AML-193 (cell line): ENCODE results near the gene LIX1L.

Experiments
- DNase-seq, 2 experiments: peaks; one replicate each; lab custom pipeline; 2025; lab: John Stamatoyannopoulos, UW

The LIX1L gene

DNA sequence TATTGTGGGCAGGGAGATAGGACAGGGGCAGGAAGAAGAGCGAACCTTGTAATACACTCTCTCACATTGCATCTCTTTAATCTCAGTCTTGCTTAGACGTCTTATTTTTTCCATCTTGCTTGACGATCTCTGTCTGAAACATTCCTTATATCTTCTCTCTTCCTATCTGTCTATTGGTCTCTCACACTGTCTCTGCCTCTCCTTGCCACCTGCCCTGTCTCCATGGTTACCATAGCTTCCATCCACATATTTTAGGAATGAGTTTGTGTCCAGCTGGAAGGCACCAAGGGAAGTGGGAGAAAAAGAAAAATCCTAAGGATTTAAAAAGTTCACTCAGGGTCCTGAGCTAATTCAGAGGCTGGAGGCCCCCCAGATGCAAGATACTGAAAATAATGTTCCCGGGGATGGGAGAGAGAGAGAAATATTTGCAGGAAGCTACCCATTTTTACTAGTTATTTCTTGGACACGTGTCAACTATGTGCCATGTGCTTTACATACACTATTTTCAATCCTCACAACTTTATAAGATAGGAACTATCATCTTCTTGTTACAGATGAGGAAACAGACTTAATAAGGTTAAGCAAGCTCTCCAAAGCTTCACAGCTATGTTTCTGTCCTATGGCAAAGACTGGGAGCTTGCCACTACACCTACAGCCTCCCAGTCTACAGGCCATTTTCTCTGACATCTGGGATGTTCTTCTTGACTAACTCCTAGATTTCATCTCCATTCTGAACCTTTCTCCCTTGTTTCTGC, 5.6 kb upstream of the LIX1L start:
- no peak for DNase-seq

- DNase-seq, result no peak
Observed at GRCh38 chr1:145962157-145963102, 4.6 kb upstream of the LIX1L start.

DNA sequence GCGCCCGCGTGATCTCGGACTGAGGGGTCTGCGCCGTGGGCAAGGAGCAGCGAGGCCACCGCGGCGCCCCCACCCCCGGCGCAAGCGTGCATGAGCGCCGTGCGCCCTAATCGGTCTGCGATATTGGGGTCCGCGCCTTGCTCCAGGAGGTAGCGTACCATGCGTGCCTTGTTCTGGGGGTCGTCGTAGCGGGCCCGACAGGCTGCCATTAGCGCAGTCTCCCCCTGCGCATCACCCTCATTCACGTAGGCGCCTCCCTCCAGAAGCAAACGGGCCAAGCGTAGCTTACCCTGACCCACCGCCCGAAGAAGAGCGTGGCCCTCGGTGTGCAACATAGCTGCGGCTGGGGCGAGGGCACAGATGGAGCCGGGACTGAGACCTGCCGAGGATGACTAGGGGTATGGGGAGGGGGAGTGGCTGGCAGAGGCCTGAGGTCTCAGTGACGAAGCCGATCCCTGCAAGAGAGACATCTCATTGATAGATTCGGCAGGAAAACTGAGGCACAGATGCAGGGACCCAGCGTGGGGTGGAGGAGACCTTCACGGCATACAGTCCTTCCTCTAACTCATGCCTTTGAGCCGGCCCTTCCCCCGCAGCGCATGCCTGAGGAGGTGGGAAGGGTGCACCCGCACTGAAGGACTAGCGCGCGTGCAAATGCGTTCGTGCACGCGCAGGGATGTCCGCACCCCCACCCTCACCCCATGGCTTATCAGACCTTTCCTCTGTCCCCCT, 3.8 kb upstream of the LIX1L start:
- no peak for DNase-seq

GRCh38 chr1:145961109-145961424, 3.2 kb upstream of the LIX1L start:
- DNase-seq, result no peak

GRCh38 chr1:145960468-145961108, 2.8 kb upstream of the LIX1L start:
- DNase-seq, result peak; percentile 30 to 32

- DNase-seq, result no peak
Observed at GRCh38 chr1:145959957-145960467, 2.2 kb upstream of the LIX1L start.

GRCh38 chr1:145959333-145959732, 1.5 kb upstream of the LIX1L start:
- DNase-seq, result no peak

DNA sequence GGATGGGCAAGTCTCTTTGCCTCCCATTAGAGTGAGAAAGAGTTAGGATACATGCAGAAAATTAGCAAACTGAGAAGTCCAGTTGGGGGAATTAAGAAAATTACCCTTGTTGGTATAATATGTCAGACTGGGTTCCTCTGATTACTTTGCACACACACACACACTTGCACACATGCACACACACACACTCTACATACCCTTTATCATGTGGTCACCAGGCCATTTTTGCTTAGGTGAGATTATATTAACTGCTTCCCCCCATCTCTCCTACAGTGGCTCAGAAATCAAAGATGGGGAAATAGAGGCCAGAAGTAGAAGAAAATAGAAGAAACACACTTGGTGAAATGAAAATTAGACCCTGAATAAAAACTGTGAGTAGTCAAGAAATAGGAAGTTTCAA, 917 bp upstream of the LIX1L start:
- DNase-seq, result no peak

- DNase-seq, result no peak
Observed at GRCh38 chr1:145956781-145957442, 905 bp downstream of the LIX1L start.

GRCh38 chr1:145956361-145956760, 1.5 kb downstream of the LIX1L start:
- DNase-seq, result no peak

- DNase-seq, result no peak
Observed at GRCh38 chr1:145955436-145955835, 2.4 kb downstream of the LIX1L start.

DNA sequence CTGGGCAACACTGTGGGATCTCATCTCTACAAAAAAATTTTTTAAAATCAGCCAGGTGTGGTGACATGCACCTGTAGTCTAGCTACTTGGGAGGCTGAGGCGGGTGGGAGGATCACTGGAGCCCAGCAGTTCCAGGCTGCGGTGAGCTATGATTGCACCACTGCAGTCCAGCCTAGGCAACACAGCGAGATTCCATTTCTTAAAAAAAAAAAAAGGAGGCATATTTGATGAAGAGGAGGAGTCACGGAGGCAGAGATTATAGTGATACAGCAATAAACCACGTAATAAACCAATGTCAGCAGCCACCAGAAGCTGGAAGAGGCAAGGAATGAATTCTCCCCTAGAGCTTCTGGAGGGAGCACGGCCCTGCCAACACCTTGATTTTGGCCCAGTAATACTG, 4.0 kb downstream of the LIX1L start:
- no peak for DNase-seq

DNA sequence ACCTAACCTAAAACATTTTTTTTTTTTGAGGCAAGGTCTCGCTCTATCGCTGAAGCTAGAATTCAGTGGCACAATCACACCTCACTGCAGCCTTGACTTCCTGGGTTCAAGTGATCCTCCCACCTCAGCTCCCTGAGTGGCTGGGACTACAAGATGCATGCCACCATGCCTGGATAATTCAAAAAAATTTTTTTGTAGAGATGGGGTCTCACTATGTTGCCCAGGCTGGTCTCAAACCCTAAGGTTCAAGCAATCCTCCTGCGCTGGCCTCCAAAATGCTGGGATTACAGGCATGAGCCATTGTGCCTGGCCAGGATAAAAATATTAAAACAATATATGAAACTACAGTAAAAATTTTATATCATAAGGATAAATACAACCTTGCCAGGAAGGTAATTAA, 4.9 kb downstream of the LIX1L start:
- no peak for DNase-seq

- no peak for DNase-seq
Observed at GRCh38 chr1:145951526-145951925, 6.3 kb downstream of the LIX1L start.

DNA sequence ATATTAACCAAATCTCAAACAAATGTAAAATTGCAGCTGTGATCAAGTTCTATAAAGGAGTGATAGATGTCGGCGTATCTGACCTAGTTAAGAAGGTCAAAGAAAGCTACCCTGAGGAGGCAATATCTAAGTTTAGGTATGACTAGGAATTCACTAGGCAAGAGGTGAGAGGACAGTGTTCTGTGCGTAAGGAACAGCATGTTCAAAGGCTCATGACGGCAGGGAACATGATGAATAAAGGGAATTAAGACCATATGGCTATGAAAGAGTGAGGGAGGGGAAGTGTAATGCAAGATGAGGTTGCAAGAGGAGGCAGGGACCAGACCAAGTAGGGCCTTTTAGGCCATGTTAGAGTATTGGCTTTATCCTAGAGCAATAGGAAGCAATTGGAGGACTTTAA, 8.6 kb downstream of the LIX1L start:
- no peak for DNase-seq

DNA sequence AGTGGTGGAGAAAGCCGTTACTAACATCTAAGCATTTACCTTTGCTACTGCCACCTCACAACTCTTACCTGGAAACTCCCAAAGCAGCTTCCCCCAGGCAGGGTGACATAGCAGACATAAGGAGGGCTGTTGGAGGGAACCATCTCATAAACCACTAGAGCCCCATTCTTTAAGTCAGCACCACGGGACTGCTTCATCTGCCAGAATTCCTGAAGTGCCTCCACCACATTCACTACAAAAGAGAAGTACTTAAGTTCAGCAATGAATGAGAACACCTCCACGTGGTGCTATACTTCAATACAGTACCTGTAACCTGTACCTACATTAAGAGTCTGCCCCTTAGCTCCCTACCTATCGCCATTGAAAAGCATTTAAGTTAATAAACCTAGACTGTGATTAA, 10.3 kb downstream of the LIX1L start:
- no peak for DNase-seq

DNA sequence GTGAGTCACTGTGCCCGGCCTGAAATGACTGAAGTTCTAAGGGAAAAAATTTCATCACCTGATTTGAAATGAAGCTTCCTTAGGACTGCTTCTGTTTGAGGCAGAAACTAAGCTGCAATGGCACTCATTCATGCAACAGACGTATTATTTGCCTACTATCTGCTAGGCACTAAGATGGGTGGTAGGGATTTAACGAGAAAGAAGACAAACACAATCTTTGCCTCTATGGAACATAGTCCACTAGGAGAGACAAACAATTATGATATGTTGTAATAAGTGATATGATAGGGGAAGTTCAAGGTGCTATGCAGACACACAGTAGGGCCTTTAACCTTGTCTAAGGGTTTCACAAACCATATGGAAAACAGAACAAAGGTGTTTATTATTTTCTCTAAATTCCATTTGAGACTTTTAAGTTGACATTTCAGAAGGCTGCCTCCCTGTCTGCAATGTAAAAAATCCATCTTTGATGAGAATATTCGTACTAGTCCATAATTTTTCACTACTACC, 11.3 kb downstream of the LIX1L start:
- DNase-seq, result no peak

DNA sequence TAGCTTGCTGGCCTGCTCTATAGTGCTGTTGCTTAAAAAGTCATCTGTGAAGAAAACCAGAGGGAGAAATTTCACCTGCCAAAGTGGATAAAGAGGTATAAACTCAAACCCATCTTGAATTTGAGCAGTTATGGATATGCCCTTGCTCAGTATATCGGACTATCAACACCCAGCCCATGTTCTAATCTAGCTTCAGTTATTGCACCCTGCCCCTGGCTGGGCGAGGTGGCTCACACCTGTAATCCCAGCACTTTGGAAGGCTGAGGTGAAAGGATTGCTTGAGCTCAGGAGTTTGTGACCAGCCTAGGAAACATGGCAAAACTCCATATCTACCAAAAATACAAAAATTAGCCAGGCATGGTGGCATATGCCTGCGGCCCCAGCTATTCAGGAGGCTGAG, 13.3 kb downstream of the LIX1L start:
- DNase-seq, result no peak

DNA sequence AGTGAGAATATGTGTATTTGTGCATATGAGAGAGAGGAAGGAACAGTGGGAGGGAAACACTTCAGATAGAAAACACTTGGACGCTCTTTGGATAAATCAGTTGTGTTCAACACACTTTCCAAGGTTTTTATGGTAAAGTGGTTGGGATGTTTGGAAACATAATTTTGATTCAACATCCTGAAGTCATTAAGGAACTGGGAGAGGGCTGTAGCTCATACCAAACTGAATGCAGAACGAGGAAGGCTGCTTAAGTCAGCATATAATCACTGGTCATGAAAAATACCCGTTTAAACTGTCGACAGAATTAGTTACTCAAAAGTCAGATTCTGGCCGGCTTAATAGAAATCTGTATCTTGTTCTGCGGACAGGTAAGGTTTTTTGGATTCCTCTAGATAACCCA, 14.9 kb downstream of the LIX1L start:
- no peak for DNase-seq

DNA sequence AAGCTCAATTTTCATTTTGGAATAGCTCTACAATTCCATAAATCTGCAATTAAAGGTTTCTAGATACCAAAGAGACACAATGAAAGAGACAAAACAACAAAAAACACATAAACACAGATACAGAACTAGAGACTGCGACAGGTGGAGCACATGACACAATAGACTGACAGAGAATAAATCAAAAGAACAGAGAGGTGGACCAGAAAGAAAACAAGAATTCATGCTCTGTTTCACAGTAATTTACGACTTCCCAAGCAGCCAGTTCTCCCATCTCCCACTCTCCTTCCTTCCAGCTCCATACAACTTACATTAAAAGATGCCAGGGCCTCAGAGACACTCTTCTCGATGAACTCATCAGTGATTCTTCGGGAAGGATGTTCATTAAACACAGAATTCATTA, 15.4 kb downstream of the LIX1L start:
- DNase-seq, result no peak

DNA sequence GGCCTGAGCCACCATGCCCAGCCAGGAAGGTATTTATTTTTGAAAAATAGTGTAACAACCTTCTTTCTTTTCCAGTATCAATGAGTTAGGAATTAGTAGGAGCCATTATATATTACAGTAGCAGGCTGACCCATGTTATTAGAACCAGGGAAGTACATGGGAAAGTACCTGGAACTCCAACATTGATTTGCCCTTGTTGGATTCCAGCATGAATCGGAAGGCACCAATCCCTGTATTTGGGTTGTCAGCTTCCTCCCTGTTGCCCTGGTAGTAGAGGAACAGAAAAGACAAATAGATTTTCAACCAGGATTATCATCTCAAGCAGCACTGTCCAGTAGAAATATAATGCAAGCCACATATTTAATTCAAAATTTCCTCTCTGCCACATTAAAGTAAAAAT, 20.4 kb downstream of the LIX1L start:
- no peak for DNase-seq
